GM12891 (cell line): ENCODE results near the gene FKBP11.
A peak's percentile ranks its signal among the peaks of the same experiment; 100 is the strongest.

ENCODE experiments used
- DNase-seq: peaks from one replicate; pipeline ENCODE4 v3.0.0; 2011; ENCODE audit warnings: low spot score; ENCODE audit not compliant: insufficient read length
- FAIRE-seq: peaks from 2 replicates; lab custom pipeline; 2011; peaks lifted over from hg19 to GRCh38; lab: Jason Lieb, UNC
- PAX5 ChIP-seq: IDR thresholded peaks from 2 replicates; pipeline ENCODE4 v1.6.1; 2011; ENCODE audit warnings: low read length, moderate library complexity, mild to moderate bottlenecking; ENCODE audit not compliant: insufficient read depth, severe bottlenecking
- POLR2A ChIP-seq: IDR thresholded peaks from 2 replicates; pipeline ENCODE4 v1.6.1; 2011; ENCODE audit warnings: low read depth, low read length, control low read depth
- POLR2AphosphoS5 ChIP-seq: IDR thresholded peaks from 2 replicates; pipeline ENCODE4 v1.6.1; 2011; ENCODE audit warnings: low read depth, low read length, control low read depth
- POU2F2 ChIP-seq: IDR thresholded peaks from 2 replicates; pipeline ENCODE4 v1.6.1; 2011; ENCODE audit warnings: low read depth, mild to moderate bottlenecking, control low read depth, low read length, moderate library complexity
- SPI1 ChIP-seq: IDR thresholded peaks from 2 replicates; pipeline ENCODE4 v1.6.1; 2011; ENCODE audit warnings: low read depth, low read length, control low read depth
- TAF1 ChIP-seq: IDR thresholded peaks from 2 replicates; pipeline ENCODE4 v1.6.1; 2011; ENCODE audit warnings: low read depth, low read length, control low read depth

The FKBP11 gene

DNA sequence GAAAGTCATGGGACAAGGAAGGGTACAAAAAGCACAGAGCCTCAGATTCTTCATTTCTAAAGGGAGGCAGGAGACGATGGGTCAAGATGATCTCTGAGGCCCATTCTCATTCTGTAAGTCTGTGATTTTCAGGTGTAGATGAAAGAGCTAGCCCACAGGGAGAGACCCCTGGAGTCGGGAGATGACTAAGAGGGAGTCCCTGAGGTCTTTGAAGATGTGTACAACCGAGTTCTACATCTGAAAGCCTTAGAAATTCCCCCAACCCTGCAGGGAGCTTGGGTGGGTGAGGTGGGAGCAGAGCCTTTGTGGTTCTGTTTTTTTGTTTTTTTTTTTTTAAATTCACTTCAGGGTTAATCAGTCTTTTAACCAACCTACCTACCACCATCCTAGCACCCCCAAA, 43.2 kb upstream of the FKBP11 start:
- FAIRE-seq (no peak), DNase-seq (no peak)
- TF ChIP-seq TAF1 (no peak), PAX5 (no peak)

- TF ChIP-seq POU2F2 (no peak), SPI1 (no peak), TAF1 (no peak), POLR2AphosphoS5 (no peak), PAX5 (no peak), POLR2A (no peak)
- no peak for DNase-seq
- FAIRE-seq: no peak
Measured at GRCh38 chr12:48967991-48968390, 42.7 kb upstream of the FKBP11 start.

- no peak for DNase-seq
- TF ChIP-seq TAF1 (no peak), POLR2A (no peak), POLR2AphosphoS5 (no peak), SPI1 (peak; percentile 77), POU2F2 (no peak), PAX5 (no peak)
- FAIRE-seq: no peak
Measured at GRCh38 chr12:48966177-48966895, 41.0 kb upstream of the FKBP11 start.

DNA sequence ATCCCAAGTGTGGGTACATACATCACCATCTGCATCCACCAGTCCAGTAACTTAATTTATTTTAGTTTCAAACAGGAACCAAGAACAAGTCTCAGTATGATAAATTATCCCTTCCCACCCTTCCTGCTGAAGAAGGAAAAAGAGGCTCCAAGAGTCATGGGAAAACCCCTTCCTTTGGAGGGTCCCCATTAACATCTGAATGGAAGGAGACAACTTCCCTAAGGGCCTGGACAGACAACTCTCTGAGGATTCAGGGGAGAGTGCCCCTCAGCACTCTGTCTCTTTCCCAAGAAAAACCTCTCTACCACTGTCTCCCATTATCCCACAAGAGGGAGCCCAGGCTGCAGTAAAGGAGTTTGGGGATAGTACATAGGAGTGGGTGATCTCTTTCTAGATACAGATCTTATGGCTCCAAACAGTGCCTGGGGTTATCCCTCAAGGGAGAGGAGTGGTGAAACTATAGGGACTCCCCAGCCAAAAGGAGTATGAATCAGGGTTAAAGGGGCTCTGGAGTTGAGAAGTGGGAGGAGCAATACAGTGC, 40.1 kb upstream of the FKBP11 start:
- FAIRE-seq: no peak
- TF ChIP-seq POLR2A: no peak
- TF ChIP-seq POLR2AphosphoS5: no peak
- DNase-seq: no peak

- TF ChIP-seq POLR2A: no peak
- TF ChIP-seq SPI1: no peak
- TF ChIP-seq POU2F2: no peak
- no peak for TF ChIP-seq TAF1
- DNase-seq (no peak), FAIRE-seq (no peak)
Measured at GRCh38 chr12:48961801-48962200, 36.5 kb upstream of the FKBP11 start.

DNA sequence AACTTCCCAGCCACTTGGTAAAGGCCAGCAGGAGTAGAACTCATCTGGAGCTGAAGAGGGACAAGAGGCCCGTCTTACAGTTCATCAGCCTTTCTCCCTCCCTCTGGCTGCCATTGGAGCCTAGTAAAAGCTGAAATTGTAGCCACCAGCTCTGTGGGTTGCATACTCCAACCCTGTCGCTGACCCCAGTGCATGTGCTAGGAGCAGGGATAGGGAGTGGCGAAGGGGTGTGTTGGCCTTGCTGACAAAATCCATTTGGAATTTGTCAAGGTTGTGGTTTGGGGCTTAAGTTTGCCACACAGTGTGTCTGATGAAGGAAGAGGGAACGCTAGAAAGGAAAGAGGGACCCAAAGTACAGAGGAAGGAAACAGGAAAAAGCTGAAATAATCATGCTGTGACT, 36.0 kb upstream of the FKBP11 start:
- FAIRE-seq (no peak), DNase-seq (no peak)
- no peak for TF ChIP-seq PAX5
- no peak for TF ChIP-seq POU2F2
- TF ChIP-seq SPI1: no peak

- FAIRE-seq (no peak), DNase-seq (no peak)
- no peak for TF ChIP-seq POU2F2
- TF ChIP-seq PAX5: no peak
- TF ChIP-seq POLR2AphosphoS5: no peak
- TF ChIP-seq SPI1: no peak
- TF ChIP-seq POLR2A: no peak
- no peak for TF ChIP-seq TAF1
Measured at GRCh38 chr12:48960834-48961233, 35.5 kb upstream of the FKBP11 start.

GRCh38 chr12:48958049-48958388, 32.7 kb upstream of the FKBP11 start:
- no peak for DNase-seq
- FAIRE-seq: no peak
- TF ChIP-seq POU2F2 (no peak), SPI1 (peak; percentile 30; the same call in 1 of the 2 replicates)

GRCh38 chr12:48957141-48958048, 32.1 kb upstream of the FKBP11 start, which contains the start of gene ARF3:
Gene ARF3 (minus strand): TSS chr12:48957487. CDS start chr12:48941095, 16,392 bp downstream.
- DNase-seq: peak; percentile 97
- peak; percentile 71; the same call in 1 of the 2 replicates for TF ChIP-seq POLR2AphosphoS5
- peak; percentile 8; the same call in 1 of the 2 replicates for TF ChIP-seq POU2F2
- peak; percentile 78 for TF ChIP-seq POLR2A
- TF ChIP-seq SPI1: no peak
- peak; percentile 62; the same call in 1 of the 2 replicates for TF ChIP-seq TAF1
- no peak for TF ChIP-seq PAX5
- peak; percentile 90 for FAIRE-seq
